ENCODE data around the gene PCBP3. TPM values are rescaled to one million over a fixed set of nuclear protein-coding genes. Genes with fewer than 3 reads are reported as not detected.
"Not testable (repeated sequence)": the region's sequence is repeated elsewhere in the genome, so short reads cannot be mapped to it uniquely, and the experiment has no call there.

The PCBP3 gene
- total RNA-seq, 1 donor from 2014 or later: 11.8 TPM

GRCh38 chr21:45974073-45975019, 330.8 kb downstream of the PCBP3 start:
- Mint-ChIP-seq H3K27me3 (ENCODE audit: low read depth) (no peaks in the 10 kb centered on the region), H3K36me3 (ENCODE audit: low read depth) (no peaks in the 10 kb centered on the region), H3K4me3 (ENCODE audit: unreplicated experiment) (peak overlapping the region; percentile 66), H3K9me3 (ENCODE audit: low read depth) (no peaks in the 10 kb centered on the region), H3K27ac (ENCODE audit: unreplicated experiment) (peak overlapping the region; percentile 96), H3K4me1 (ENCODE audit: low read depth) (peaks cover 59% of the 10 kb centered on the region)
- DNase-seq (ENCODE audit: low spot score): peak; percentile 94
- no peak for TF ChIP-seq CTCF (IDR thresholded peaks at IDR 0.05)

- no peak for DNase-seq (ENCODE audit: low spot score)
- Mint-ChIP-seq H3K36me3 (ENCODE audit: low read depth) (no peaks in the 10 kb centered on the region), H3K27me3 (ENCODE audit: low read depth) (no peaks in the 10 kb centered on the region), H3K9me3 (ENCODE audit: low read depth) (no peaks in the 10 kb centered on the region), H3K27ac (ENCODE audit: unreplicated experiment) (peak overlapping the region; percentile 96), H3K4me1 (ENCODE audit: low read depth) (peaks cover 62% of the 10 kb centered on the region), H3K4me3 (ENCODE audit: unreplicated experiment) (no peak overlapping the region)
- no peak for TF ChIP-seq CTCF (IDR thresholded peaks at IDR 0.05)
Observed at GRCh38 chr21:45975020-45975666, 331.6 kb downstream of the PCBP3 start.

- H3K4me1 Mint-ChIP-seq (ENCODE audit: low read depth): peaks cover 59% of the 10 kb centered on the region
- H3K9me3 Mint-ChIP-seq (ENCODE audit: low read depth); DNase-seq (ENCODE audit: low spot score): not testable (repeated sequence)
Observed at GRCh38 chr21:45975667-45976409, 332.3 kb downstream of the PCBP3 start.

GRCh38 chr21:45976701-45977311, 333.3 kb downstream of the PCBP3 start:
- Mint-ChIP-seq H3K27ac (ENCODE audit: unreplicated experiment) (no peak overlapping the region), H3K9me3 (ENCODE audit: low read depth) (no peaks in the 10 kb centered on the region), H3K36me3 (ENCODE audit: low read depth) (no peaks in the 10 kb centered on the region), H3K4me1 (ENCODE audit: low read depth) (peaks cover 51% of the 10 kb centered on the region), H3K27me3 (ENCODE audit: low read depth) (no peaks in the 10 kb centered on the region), H3K4me3 (ENCODE audit: unreplicated experiment) (no peak overlapping the region)
- no peak for TF ChIP-seq CTCF (IDR thresholded peaks at IDR 0.05)
- DNase-seq (ENCODE audit: low spot score): no peak

More at GRCh38 chr21:45975667-45976409, 332.3 kb downstream of the PCBP3 start:
- H3K36me3 Mint-ChIP-seq (ENCODE audit: low read depth); H3K27me3 Mint-ChIP-seq (ENCODE audit: low read depth); H3K4me3 Mint-ChIP-seq (ENCODE audit: unreplicated experiment): not testable (repeated sequence)
- peak overlapping the region; percentile 96 for H3K27ac Mint-ChIP-seq (ENCODE audit: unreplicated experiment)

- DNase-seq (ENCODE audit: low spot score): no peak
- TF ChIP-seq CTCF (IDR thresholded peaks at IDR 0.05): no peak
- no peak overlapping the region for H3K27ac Mint-ChIP-seq (ENCODE audit: unreplicated experiment)
- no peaks in the 10 kb centered on the region for H3K36me3 Mint-ChIP-seq (ENCODE audit: low read depth)
- no peaks in the 10 kb centered on the region for H3K27me3 Mint-ChIP-seq (ENCODE audit: low read depth)
- H3K4me1 Mint-ChIP-seq (ENCODE audit: low read depth): peaks cover 45% of the 10 kb centered on the region
- H3K4me3 Mint-ChIP-seq (ENCODE audit: unreplicated experiment): no peak overlapping the region
- H3K9me3 Mint-ChIP-seq (ENCODE audit: low read depth): no peaks in the 10 kb centered on the region
Observed at GRCh38 chr21:45977396-45977795, 333.9 kb downstream of the PCBP3 start.

Data from chondrocyte (in vitro differentiated cells).